ENCODE measurements around the gene GRIK3. TPM values are rescaled to one million over a fixed set of nuclear protein-coding genes. Genes with fewer than 3 reads are reported as not detected.
"Not testable (repeated sequence)": the region's sequence is repeated elsewhere in the genome, so short reads cannot be mapped to it uniquely, and the experiment has no call there.

GRIK3 gene
- 1 to 10 TPM in 1 of 2 donors, under 1 TPM in 1; 0.46 to 1.9 TPM for total RNA-seq
- long read RNA-seq = 0 reads

DNA sequence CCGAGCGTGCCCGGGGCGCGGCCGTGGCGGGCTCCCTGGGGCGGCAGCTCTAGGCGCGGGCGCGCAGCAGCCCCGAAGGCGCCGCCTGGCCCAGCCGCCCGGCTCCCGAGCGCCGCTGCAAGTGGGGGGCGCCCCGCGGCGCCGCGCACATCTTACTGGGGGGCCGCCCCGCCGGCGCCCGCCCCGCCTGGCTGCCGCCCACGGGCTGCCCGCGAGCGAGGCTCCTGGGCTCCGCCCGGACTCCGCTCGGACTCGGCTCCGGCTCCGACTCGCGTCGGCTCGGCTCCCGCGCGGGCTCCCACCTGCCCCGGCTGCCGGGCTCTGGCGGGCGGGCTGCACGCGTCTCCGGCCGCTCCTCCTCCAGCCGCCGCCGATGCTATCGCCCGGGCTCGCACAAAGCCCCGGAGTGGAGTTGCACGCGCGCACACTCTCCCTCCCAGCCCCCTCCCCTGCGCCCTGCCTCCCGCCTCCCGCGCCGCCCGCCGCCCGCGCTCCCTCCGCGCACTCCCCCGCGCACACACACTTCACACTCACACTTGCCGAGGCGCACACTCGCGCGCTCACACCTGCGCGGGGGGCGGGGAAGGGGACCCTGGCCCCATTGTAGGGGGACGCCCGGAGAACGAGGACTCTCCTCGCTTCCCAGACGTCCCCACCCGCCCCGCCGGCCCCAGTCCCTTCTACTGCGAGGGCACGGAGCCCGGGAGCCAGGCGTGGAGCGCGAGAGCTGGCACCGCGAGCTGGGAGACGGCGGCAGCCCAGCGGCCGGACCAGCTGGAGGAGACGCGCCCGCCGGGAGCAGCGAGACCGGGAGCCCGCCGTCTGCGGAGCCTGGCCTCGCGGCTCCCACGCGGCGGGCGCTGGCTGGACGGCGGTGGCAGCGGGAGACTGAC lies at the start of gene GRIK3:
GRIK3 (minus strand) TSS at position 395 of the 893 bp plus-strand sequence. CDS start 407 bp downstream, outside the sequence.
- ATAC-seq = no peak
- intact Hi-C loops (cut with DNase I, micrococcal nuclease) = no loop called here

DNA sequence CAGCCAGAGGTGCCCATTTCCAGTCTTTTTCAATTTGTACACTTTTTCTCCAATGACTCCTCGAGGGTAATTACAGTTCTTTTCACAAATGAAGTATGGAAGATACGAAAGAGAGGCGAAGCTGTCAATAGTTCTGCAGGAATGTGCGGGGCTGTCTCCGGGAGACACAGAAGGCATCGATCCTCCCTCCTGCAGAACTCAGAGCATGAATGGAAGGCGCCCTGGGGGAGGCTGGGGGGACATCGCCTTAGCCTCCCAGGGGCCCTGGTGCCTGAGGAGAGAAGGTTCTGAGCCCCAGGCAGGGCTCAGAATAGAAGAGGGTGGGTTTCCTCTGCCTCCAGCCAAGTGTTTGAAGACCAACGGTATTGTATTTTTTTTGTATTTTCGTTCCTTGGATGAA lies 49.7 kb upstream of the GRIK3 start:
- intact Hi-C loops (cut with DNase I, micrococcal nuclease) = no loop called here
- no peak for ATAC-seq
- no peak for DNase-seq

More for the DNA sequence above, at the start of gene GRIK3:
- no peak for DNase-seq

DNA sequence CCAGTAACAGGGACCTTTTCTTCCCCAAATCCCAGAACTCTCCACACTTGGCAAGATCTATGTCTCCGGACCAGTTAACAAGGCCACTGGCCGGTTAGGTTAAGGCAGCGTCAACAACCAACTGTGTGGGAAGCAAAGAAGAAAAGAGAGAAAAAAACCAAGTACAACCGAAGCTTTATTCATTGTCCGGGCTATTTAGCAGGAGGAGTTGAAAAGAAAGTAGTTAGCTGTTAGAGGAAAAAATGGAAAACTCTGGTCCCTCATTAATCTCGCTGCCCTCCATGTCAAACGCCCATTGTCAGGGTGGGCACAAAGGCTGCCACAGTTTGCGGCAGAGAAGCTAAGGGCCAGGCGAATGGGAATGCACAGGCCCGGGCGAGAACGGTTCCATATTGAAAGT lies 49.3 kb upstream of the GRIK3 start:
- ATAC-seq (no peak), DNase-seq (no peak)
- intact Hi-C loops (cut with DNase I, micrococcal nuclease) = no loop called here

DNA sequence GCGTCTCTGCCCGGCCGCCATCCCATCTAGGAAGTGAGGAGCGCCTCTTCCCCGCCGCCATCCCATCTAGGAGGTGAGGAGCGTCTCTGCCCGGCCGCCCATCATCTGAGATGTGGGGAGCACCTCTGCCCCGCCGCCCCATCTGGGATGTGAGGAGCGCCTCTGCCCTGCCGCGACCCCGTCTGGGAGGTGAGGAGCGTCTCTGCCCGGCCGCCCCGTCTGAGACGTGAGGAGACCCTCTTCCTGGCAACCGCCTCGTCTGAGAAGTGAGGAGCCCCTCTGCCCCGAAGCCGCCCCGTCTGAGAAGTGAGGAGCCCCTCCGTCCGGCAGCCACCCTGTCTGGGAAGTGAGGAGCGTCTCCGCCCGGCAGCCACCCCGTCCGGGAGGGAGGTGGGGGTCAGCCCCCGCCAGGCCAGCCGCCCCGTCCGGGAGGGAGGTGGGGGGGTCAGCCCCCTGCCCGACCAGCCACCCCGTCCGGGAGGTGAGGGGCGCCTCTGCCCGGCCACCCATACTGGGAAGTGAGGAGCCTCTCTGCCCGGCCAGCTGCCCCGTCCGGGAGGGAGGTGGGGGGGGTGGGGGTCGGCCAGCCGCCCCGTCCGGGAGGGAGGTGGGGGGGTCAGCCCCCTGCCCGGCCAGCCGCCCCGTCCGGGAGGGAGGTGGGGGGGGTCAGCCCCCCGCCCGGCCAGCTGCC lies 46.1 kb upstream of the GRIK3 start:
- DNase-seq; ATAC-seq; intact Hi-C loops (cut with DNase I, micrococcal nuclease): not testable (repeated sequence)

DNA sequence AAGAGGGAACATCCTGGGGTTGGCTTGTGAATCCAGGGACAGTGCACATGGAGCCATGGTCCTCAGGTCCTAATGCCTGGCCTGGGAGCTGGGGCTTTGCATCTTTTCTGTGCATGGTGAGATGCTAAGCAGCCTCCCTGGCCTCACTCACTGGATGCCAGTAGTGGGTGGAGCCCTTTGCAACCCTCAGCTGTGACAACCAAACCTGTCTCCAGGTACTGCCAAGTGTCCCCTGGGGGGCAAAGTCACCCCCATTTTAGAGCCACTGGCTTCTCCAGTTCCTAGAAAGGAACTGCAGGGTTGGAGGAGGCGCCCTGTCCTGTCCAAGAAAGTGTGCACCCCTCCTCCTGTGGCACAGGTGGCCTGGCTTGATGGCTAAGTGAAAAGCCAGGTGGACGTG lies 44.6 kb upstream of the GRIK3 start:
- no peak for DNase-seq
- ATAC-seq = no peak
- intact Hi-C loops (cut with DNase I, micrococcal nuclease) = no loop called here

DNA sequence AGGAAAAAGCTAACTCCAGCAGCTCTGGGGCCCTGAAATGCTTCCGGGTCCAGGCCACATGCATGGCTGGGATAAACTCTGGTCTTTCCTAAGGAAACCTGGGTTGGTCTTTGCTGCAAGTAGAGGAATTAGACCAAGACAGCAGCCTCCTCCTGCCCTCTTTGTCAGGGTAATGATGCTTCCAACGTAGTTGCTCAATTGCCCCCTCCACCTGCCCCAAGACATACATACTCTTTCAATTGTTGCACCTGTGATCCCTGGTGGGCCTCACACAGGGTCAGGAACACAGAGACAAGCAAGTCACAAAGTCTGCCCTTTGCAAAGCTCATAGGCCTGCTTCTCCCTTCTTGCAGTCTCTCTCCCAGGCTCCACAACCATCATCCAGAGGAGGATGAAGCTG lies 41.9 kb upstream of the GRIK3 start:
- ATAC-seq = no peak
- no peak for DNase-seq
- intact Hi-C loops (cut with DNase I, micrococcal nuclease) = no loop called here

DNA sequence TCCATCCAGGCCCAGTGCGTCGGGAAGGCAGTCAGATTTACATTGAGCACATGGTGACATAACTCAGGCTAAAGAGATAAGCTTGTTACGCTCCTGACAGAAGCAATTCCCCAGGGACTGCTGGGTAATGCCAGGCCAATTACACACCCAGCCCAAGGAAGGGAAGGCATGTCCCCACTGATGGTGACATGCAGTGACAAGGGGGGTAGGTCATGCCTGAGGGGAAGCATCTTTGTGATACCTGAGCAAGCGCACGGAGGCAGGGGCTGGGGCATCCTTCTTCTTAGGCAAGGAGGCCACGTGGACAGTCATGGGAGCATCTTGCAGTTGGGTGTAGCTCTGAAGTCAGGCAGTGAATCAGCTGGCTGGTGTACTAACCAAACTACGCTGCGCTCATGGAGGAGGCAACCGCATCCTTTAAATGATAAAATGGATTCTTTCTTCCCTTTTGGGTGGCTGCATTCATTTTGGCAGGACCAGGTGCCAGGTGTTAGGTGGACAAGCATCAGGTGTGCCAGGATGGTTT lies 39.6 kb upstream of the GRIK3 start:
- no peak for DNase-seq
- no peak for ATAC-seq
- intact Hi-C loops (cut with DNase I, micrococcal nuclease) = no loop called here

DNA sequence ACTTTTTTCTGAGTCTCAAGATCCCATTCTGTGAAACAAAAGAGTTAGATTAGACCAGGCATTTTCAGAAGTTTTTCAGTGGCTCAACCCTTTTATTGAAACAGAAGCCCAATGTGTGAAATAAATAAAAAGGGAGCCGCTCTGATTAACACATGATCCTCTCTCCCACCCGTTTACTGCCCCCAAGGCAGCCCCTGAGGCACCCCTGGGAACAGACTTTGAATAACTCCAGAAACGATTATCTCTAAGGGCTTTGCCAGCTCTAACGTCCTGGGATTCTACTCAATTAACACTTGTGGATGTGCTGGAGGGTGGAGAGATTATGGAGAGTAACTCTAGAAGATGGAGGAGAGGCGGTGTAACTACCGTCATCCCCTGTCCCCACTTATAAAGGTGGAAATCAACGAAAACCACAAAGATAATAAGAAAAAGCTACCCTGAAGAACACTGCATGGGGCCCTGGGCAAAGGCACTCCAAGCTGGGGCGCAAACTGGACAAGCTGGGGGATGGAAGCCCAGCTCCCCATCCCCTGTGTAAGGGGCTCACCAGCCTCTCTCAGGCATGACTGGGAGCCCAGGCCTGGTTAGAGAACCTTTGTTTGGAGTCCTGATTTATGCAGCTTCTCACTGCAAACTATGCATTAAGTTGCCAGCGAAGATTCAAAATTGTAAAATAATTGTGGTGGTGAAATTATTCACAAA lies 39.0 kb upstream of the GRIK3 start:
- intact Hi-C loops (cut with DNase I, micrococcal nuclease) = no loop called here
- DNase-seq (no peak), ATAC-seq (no peak)

DNA sequence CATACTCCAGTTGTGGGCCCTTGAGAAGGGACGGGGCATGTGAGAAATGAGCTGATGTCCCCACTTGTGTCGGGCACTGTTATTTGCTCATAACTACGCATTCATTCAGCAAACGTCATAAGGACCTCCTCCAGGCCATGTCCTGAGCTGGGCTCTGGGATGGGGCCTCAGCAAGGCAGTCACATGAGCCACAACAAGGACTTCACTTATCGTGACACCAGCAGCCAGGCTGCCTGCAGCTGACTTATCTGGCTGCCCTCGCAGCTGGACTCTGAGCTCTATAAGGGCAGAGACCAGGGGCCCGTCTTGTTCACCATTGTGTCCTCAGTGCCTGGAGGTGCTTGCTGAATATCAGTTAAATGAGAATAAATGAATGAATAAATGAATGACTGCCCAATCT lies 37.5 kb upstream of the GRIK3 start:
- DNase-seq = no peak

DNA sequence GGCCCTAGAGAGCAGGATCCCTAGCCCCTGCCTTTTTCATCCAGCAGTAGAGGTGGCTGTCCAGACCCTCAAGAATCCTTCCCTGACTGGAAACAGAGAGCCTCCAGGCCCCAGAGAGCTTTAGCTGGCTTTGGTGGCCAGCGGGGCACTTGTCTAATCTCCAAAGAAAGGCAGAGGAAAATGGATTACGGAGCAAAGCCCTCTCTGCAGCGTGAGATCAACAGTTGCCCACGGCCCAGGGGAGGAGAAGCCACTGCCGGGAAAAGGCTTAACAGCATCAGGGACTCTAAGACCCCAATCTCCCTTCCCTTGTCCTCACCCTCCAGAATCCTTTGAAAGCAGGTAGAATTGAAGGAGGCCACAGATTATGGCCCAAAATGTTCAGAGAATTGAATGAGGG lies 35.8 kb upstream of the GRIK3 start:
- DNase-seq (no peak), ATAC-seq (no peak)

More for the DNA sequence above, 37.5 kb upstream of the GRIK3 start:
- ATAC-seq = no peak
- intact Hi-C loops (cut with DNase I, micrococcal nuclease) = no loop called here

DNA sequence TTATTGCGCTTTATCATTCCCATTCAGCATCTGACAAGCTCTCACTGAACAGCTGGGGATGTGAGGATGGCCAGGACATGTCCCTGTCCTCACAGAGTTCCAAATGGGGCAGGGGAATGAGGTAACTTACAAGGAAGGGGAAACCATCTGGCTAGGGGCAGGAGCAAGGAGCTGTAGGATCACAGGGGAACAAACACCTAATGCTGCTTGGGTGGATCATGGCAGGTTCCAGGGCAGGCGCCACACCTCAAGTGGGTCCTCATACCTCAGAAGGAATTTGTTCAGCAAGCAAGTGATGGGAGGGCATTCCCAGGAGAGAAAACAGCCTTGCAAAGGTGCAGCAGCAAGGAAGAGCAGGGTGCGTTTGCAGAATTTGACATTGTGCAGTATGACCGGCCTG lies 35.1 kb upstream of the GRIK3 start:
- no peak for ATAC-seq
- no peak for DNase-seq
- intact Hi-C loops (cut with DNase I, micrococcal nuclease) = no loop called here

More for the DNA sequence above, 35.8 kb upstream of the GRIK3 start:
- intact Hi-C loops (cut with DNase I, micrococcal nuclease) = no loop called here

DNA sequence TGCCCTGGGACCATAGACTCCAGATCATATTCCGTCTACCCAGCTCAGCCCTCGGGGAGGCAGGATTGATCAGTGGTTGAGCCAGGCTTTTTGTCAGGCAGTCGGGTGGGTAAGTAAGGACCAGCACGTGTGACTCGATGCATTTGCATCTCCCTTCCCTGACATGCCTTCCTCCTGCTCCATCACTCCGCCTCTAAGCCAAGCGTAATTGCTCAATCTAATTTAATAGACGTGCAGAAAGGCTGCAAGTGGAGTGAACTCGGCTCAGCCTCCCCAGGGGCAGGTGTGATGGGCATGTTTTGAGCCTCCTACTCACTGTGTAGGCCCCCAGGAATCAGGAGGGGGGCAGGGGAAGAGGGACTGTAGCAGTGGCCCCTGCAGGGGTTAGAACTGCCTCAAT lies 34.6 kb upstream of the GRIK3 start:
- intact Hi-C loops (cut with DNase I, micrococcal nuclease) = no loop called here
- ATAC-seq = no peak

DNA sequence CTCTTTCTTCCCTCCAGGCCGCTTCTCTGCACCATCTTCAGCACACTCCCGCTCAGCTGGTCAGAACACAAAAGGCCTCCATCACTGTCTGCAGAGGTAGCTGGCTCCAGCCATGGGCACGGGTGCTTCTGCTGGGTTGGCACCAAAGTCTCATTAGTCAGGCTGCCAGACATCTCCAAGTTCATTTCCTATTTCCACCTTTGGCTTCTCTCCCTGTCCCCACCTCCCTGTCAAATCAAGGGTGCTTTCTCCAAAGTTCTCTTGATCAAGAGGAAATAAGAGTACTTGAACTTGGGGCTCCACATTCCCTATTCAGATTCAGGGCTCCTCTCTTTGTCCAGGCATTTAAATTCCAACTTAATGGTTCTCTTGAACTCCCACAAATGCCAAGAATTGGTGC lies 33.9 kb upstream of the GRIK3 start:
- DNase-seq (no peak), ATAC-seq (no peak)
- intact Hi-C loops (cut with DNase I, micrococcal nuclease) = no loop called here

More for the DNA sequence above, 34.6 kb upstream of the GRIK3 start:
- DNase-seq = no peak

DNA sequence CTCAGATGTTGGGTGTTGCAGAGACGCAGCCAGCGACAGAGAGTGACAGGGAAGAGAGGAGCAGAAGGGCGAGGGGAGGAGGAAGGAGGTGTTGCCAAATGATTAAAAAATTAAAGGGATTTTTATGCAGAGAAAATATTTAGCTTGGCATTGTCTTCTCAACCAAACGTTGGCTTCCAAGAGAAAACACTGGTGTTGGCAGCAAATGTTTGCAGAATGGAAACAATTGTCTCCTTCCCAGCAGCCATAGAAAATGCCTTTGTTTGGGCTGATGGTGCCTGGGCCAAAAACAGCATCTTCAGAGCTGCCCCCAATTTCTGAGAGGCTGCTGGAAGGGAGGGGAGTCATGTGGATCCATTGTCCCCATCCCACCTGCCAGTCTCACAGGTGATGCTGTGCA lies 29.7 kb upstream of the GRIK3 start:
- intact Hi-C loops (cut with DNase I, micrococcal nuclease) = no loop called here
- no peak for ATAC-seq

DNA sequence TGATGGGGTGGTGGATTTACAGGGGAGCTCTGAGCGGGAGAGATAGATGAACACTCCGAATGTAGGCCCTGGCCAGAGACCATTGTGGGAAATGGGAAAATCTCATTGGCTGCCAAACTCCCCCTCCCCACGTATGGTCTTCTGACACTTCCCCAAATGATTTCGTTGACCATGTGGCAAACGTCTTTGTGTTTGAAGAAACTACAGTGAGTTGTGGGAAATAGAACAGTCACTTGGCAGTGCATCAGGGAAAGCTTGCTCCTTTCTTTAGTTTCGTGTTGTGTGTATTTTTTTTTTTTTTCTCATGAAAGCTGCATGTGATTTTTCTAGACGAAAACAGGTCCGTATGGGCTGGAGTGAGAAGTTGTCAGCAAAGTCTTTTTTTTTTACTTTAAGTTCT lies 25.0 kb upstream of the GRIK3 start:
- intact Hi-C loops (cut with DNase I, micrococcal nuclease) = no loop called here
- ATAC-seq = no peak
- DNase-seq = no peak

More for the DNA sequence above, 29.7 kb upstream of the GRIK3 start:
- no peak for DNase-seq

DNA sequence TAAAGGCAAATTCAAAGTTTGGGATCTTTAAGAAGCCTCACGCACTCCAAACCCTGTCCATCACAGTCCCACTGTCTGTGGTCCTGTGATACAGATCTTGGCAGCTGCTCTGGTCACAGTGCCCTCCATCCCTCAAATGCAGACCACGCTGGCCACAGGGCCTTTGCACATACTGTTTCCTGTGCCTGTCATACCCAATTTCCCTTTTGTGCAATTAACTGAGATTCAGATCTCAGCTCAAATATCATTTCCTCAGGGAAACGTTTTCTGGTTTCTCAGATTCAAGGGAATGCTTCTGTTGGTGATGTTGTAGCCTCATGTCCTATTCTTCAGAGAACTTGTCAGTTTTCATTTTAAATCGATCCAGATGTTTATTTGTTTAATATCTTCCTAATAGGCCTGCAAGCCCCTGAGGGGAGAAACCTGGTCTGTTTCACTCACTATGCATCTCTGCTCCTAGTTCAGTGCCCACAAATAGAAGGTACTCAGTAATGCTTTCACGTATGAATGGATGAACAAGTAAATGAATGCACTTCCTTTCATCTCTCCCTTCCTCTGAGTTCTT lies 24.2 kb upstream of the GRIK3 start:
- intact Hi-C loops (cut with DNase I, micrococcal nuclease) = no loop called here
- ATAC-seq = no peak
- no peak for DNase-seq

DNA sequence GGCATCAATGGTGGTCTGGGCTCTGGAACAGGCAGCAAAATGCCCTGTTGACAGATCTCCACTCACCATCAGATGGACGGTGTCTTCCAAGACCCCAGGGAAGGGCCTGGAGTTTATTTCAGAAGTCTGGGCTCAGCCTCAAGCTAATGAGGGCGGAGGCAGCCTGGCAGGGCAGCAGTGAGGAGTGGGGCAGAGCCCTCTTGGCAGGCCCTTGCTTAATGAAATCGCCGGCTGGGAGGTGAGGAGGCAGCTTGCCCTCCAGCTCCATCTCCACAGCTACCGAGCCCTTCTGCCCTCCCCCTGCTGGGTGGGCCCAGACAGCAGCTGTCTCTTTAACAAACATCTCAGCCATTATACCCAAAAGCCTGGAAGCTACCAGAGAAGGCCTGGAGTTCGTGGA lies 22.0 kb upstream of the GRIK3 start:
- no peak for ATAC-seq
- DNase-seq = no peak
- intact Hi-C loops (cut with DNase I, micrococcal nuclease) = no loop called here

DNA sequence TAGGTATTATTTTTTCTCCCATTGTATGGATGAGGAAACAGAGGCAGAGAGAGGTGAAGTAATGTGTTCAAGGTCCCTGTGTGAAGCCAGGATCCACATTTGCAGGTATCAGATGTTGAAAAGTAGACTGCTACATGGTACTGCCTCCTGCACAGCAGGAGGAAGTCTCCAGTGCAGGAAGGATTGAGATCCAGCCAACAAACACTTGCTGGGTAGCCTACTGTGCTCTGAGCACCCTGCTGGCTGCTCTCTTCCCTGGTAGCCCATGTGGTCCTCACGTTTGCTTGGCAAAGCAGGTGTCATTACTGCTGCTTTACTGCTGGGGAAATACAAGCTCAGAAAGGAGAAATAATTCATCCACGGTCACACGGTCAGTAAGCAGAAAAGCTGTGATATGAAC lies 21.3 kb upstream of the GRIK3 start:
- no peak for ATAC-seq
- intact Hi-C loops (cut with DNase I, micrococcal nuclease) = no loop called here
- no peak for DNase-seq

DNA sequence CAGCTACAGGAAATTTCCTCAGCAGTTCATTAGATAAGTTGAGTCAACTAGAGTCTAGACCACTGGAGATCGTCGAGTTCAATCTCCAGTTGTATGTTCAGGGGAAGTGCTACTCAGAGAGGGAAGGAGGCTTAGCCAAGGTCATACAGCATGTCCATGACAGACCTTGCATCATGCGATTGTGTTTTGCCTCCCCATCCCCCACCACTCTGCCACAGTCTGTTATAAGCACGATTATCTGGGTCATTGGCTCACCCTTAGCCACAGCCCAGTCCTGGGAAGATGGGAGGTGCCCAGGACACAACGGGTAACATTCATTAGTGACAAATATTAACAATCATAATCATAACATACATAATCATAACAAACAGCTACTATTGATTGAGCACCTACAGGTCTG lies 18.9 kb upstream of the GRIK3 start:
- ATAC-seq (no peak), DNase-seq (no peak)
- intact Hi-C loops (cut with DNase I, micrococcal nuclease) = no loop called here
